Astrocyte of the cerebellum (primary cell): ENCODE data around the gene MAP3K3.

Source experiments
- DNase-seq: peaks from one replicate; pipeline ENCODE4 v3.0.0-alpha.2; 2011; ENCODE audit warnings: low read depth
- H3K4me3 ChIP-seq: 2 replicates; pipeline ENCODE4 v1.5.1; 2011; ENCODE audit warnings: mild to moderate bottlenecking, low read depth, low read length, moderate library complexity
- CTCF ChIP-seq: IDR thresholded peaks from 2 replicates; pipeline ENCODE4 v1.5.1; 2012; ENCODE audit warnings: low read length, low read depth, moderate library complexity, mild to moderate bottlenecking; ENCODE audit errors: missing control alignments
- in situ Hi-C: cut with HindIII; loops from 2 replicates; pipeline ENCODE4 v1.10.0; 2017; ENCODE audit warnings: low sequenced_read_pairs

The MAP3K3 gene

GRCh38 chr17:63740464-63741142 lies 118.4 kb downstream of the MAP3K3 start:
- TF ChIP-seq CTCF = no peak
- no peak for DNase-seq
- H3K4me3 ChIP-seq = peak overlapping the region; percentile 76
- in situ Hi-C loops = no loop called here

GRCh38 chr17:63741143-63741407 lies 118.9 kb downstream of the MAP3K3 start:
- DNase-seq = no peak
- H3K4me3 ChIP-seq = peak overlapping the region; percentile 76
- in situ Hi-C loops = no loop called here
- TF ChIP-seq CTCF = no peak

GRCh38 chr17:63741408-63742173 lies 119.4 kb downstream of the MAP3K3 start, which contains the start of gene STRADA:
STRADA (minus strand) TSS chr17:63741799; CDS start chr17:63728369, 13,430 bp downstream.
- in situ Hi-C loops = no loop called here

More at GRCh38 chr17:63741408-63742173, 119.4 kb downstream of the MAP3K3 start, which contains the start of gene STRADA:
- peak within 1 kb of the TSS; percentile 76 for H3K4me3 ChIP-seq
- TF ChIP-seq CTCF = no peak
- peak; percentile 90 for DNase-seq
